Kidney (tissue), 14 donors: ENCODE data around the gene DUSP14. TPM values are rescaled to one million over a fixed set of nuclear protein-coding genes. Genes with fewer than 3 reads are reported as not detected.

ENCODE experiments used
- DNase-seq, 5 donors: peaks; one replicate each; pipeline ENCODE4 v3.0.0-alpha.2; 2013 to 2020
- FAIRE-seq: peaks from 2 replicates; lab custom pipeline; 2012; peaks lifted over from hg19 to GRCh38; lab: Jason Lieb, UNC
- H3K27ac ChIP-seq, 2 donors: one replicate each; pipeline ENCODE4 v1.7.0; 2013; ENCODE audit warnings: low read depth in 2 of 2, low read length in 2 of 2, inconsistent platforms in 1 of 2
- H3K27me3 ChIP-seq: one replicate; pipeline ENCODE4 v1.7.1; 2013; ENCODE audit warnings: low read length, inconsistent platforms; ENCODE audit not compliant: control insufficient read depth, insufficient read depth
- H3K36me3 ChIP-seq, 3 donors: one replicate each; pipeline versions ENCODE4 v1.7.0 to v1.7.1; 2013; ENCODE audit warnings: low read length in 3 of 3, control low read depth in 1 of 3, inconsistent platforms in 1 of 3; ENCODE audit not compliant: insufficient read depth in 3 of 3, control insufficient read depth in 2 of 3
- H3K4me1 ChIP-seq, 3 donors: one replicate each; pipeline versions ENCODE4 v1.7.0 to v1.7.1; 2013; ENCODE audit warnings: low read length in 3 of 3, inconsistent platforms in 1 of 3, low read depth in 1 of 3; ENCODE audit not compliant: control insufficient read depth in 2 of 3, insufficient read depth in 2 of 3
- H3K4me3 ChIP-seq, 3 donors: one replicate each; pipeline versions ENCODE4 v1.7.0 to v1.8.1; 2013; ENCODE audit warnings: low read length in 3 of 3, control low read depth in 1 of 3, inconsistent platforms in 1 of 3
- H3K9ac ChIP-seq, 3 donors: one replicate each; pipeline versions ENCODE4 v1.7.0 to v1.7.1; 2013; ENCODE audit warnings: low read length in 3 of 3, control low read depth in 1 of 3, inconsistent platforms in 1 of 3
- H3K9me3 ChIP-seq, 3 donors: one replicate each; pipeline versions ENCODE4 v1.7.0 to v1.7.1; 2013; ENCODE audit warnings: low read length in 3 of 3, control low read depth in 1 of 3, inconsistent platforms in 1 of 3; ENCODE audit not compliant: control insufficient read depth in 2 of 3, insufficient read depth in 1 of 3
- intact Hi-C: fragments of 100-400 bp; cut with DNase I; formaldehyde crosslinking; loops from one replicate; pipeline ENCODE4 v1.11.1; 2022
- polyA plus RNA-seq: library from polyadenylated mRNA; stranded (reverse); fragments of 350-450 nt; fragmentation: Illumina TruSeq; extraction: RNeasy Lipid Tissue Mini Kit (QIAGEN cat#74804); gene quantifications from one replicate; pipeline ENCODE4 v1.2.3, GENCODE V29; 2014; ENCODE audit warnings: low read depth, low replicate concordance; ENCODE audit not compliant: insufficient read depth
- total RNA-seq: library from RNA; stranded (reverse); fragmentation: NEBNext Ultra II Directional; extraction: Animal tissue kit (Norgen Biotek cat#: 25700); gene quantifications from one replicate; pipeline ENCODE4 v1.2.1, GENCODE V29; 2021
- TF ChIP-seq, protein P1 (sequence below): IDR thresholded peaks from 3 replicates; pipeline ENCODE4 v1.5.1; 2012; ENCODE audit warnings: mild to moderate bottlenecking, moderate library complexity, borderline replicate concordance; ENCODE audit not compliant: insufficient read depth; ENCODE audit errors: extremely low read depth
- donor health status: control.
- donor health status: control.
- donor health status: control.
- donor health status: control.
- donor health status: control.
- donor health status: DM: yes; HTN: yes; CAD: no.
- donor health status: Normal renal cell carcinoma (clear cell type).

DUSP14 gene
- total and polyA plus RNA-seq, 2 donors from 2014 or later = 9.7 to 13.4 TPM

DNA sequence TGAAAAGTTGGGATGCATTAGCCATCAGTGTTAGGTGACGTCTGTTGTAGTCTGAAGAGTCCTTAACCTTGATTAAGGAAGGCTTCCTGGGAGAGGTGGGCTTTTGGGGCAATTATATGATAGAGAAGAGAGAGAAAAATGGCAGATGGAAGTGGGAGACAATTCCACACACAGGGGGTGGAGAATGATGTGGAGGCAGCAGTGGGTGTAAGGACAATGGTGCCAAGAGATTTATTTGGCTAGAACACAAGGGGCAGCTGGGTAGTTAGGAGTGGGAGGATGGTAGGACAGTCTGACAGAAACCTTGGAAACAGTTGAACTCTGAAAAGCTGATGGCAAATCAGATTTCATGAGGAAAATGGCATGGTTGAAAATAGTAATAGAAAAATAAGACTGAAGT lies 10.7 kb upstream of the DUSP14 start:
- intact Hi-C loops = no loop called here
- FAIRE-seq (no peak), DNase-seq (no peak)
- no peaks in the 10 kb centered on the region for H3K4me1 ChIP-seq
- H3K36me3 ChIP-seq = peaks cover 6 to 19% (median 15%) of the 10 kb centered on the region in 3 donors
- H3K9ac ChIP-seq = no peak overlapping the region
- H3K27ac ChIP-seq = no peak overlapping the region
- H3K27me3 ChIP-seq = no peaks in the 10 kb centered on the region
- TF ChIP-seq, protein P1, sequence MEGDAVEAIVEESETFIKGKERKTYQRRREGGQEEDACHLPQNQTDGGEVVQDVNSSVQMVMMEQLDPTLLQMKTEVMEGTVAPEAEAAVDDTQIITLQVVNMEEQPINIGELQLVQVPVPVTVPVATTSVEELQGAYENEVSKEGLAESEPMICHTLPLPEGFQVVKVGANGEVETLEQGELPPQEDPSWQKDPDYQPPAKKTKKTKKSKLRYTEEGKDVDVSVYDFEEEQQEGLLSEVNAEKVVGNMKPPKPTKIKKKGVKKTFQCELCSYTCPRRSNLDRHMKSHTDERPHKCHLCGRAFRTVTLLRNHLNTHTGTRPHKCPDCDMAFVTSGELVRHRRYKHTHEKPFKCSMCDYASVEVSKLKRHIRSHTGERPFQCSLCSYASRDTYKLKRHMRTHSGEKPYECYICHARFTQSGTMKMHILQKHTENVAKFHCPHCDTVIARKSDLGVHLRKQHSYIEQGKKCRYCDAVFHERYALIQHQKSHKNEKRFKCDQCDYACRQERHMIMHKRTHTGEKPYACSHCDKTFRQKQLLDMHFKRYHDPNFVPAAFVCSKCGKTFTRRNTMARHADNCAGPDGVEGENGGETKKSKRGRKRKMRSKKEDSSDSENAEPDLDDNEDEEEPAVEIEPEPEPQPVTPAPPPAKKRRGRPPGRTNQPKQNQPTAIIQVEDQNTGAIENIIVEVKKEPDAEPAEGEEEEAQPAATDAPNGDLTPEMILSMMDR = no peak
- H3K4me3 ChIP-seq = no peak overlapping the region
- no peaks in the 10 kb centered on the region for H3K9me3 ChIP-seq

DNA sequence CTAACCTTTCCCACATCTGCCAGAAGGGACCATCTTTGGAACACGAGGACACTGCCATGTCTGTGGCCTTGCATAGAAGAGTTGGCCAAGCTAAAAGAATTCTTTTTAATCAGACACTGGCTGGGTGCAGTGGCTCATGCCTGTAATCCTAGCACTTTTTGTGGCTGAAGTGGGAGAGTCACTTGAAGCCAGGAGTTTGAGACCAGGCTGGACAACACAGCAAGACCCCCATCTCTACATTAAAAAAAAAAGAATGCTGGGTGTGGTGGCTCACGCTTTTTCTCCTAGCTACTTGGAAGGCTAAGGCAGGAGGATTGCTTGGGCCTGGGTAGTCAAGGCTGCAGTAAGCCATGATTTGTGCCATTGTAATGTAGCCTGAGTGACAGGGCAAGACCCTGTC lies 9.3 kb upstream of the DUSP14 start:
- H3K4me1 ChIP-seq = no peaks in the 10 kb centered on the region
- H3K9me3 ChIP-seq = no peaks in the 10 kb centered on the region
- H3K36me3 ChIP-seq = peaks cover 4 to 12% (median 10%) of the 10 kb centered on the region in 3 donors
- no peak overlapping the region for H3K9ac ChIP-seq
- no peak overlapping the region for H3K27ac ChIP-seq
- no peak overlapping the region for H3K4me3 ChIP-seq
- TF ChIP-seq, protein P1 = no peak
- no peak for FAIRE-seq
- intact Hi-C loops = no loop called here
- no peak for DNase-seq
- no peaks in the 10 kb centered on the region for H3K27me3 ChIP-seq

DNA sequence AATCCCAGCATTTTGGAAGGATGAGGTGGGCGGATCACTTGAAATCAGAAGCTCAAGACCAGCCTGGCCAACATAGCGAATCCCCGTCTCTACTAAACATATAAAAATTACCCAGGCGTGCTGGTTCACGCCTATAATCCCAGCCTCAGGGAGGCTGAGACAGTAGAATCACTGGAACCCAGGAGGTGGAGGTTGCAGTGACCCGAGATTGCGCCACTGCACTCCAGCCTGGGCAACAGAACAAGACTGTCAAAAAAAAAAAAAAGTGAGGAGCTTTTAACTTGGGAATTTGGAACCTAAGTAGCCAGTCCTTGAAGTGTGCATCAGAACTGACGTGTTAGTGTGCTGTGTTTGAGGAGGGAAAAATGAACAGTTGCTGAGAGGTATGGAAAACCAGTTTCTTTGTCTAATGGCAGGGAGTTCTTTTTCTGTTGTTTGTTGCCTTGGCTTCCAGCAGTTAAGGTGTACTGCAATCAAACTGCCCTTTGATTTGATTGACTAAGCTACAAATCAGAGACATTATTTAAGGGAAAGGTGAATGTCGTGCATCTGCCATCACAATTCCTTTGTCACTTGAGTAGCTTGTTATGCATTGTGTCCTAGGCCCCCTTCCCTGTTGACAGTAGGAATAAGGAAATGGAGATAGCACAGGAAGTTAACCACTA lies 8.6 kb upstream of the DUSP14 start:
- H3K27ac ChIP-seq = no peak overlapping the region
- TF ChIP-seq, protein P1 = no peak
- FAIRE-seq (no peak), DNase-seq (no peak)
- no peaks in the 10 kb centered on the region for H3K4me1 ChIP-seq
- H3K9me3 ChIP-seq = no peaks in the 10 kb centered on the region
- no peaks in the 10 kb centered on the region for H3K27me3 ChIP-seq
- no peak overlapping the region for H3K9ac ChIP-seq
- no peak overlapping the region for H3K4me3 ChIP-seq
- intact Hi-C loops = no loop called here
- peaks cover 2 to 6% (median 5%) of the 10 kb centered on the region in 3 donors for H3K36me3 ChIP-seq
